HG03175 (cell line): ENCODE data around the gene ISLR2.

Experiments
- ATAC-seq: cut with Tn5 transposase; IDR thresholded peaks from one replicate; pipeline ENCODE4 v1.9.1; 2021; ENCODE audit warnings: mild to moderate bottlenecking, moderate library complexity; ENCODE audit not compliant: unreplicated experiment

The ISLR2 gene

DNA sequence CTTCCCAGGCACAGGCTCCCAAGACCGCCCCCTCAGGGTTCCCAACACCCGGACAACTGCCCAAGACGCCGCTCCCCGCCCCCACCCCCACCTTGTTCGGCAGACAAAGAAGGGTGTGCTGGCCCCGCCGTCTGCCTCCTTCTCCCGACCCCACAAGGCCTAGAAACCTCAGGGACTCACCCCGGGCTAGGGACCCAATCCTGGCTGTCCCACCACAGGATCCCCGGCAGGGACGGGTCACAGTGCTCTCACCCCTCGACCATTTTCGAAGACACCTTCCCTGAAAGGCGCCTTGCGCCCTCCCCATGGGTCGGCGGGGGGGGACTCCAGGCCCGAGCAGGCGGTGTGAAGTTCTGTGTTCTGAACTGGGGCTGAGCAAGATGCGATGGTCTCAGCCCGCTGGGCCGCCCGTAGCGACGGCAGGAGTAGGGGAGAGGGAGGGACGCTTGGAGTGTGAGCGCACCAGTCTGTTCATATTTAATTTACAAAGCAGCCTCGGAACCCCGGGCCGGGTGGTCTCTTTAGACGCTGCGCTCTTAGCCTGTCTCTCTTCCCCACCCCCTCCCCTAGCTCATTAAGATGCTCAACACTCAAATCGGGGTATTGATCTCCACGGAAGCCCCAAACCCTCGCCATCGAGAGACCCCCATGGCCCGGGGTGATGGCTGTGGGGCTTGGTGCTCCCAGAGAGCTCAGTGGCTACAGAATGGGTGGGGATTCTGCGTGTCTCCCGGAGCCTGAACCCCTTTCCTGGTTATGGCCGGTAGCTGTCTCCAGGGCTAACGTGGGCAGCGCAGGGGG is 1.4 kb upstream of the ISLR2 start:
- ATAC-seq: no peak

DNA sequence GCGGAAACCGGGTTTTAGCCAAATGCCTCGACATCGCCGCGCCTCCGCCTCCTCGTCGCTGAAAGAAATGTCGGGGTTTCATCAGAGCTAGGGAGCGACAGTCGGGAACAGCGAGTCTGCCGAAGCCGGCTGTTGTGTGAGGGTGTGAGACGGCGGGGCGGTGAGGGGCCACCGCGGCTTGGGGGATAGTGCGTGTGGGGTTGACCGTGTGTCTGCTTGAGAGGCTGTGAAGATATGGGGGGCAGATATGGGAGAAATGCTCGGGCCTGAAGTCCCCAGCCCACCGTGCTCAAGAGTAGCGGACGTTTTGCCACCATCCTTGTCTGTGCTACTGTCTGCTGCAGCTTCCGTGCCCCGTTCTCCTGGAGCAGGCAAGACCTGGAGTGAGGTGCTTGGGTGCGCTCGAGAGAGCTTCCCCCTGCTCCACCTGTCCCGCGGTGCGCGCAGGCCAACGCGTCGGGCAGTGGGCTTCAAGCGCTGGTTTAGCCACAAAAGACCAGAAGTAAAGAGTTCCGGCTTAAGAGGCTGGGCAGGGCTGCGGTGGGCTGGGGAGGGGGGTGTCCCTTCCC is 716 bp upstream of the ISLR2 start:
- no peak for ATAC-seq

DNA sequence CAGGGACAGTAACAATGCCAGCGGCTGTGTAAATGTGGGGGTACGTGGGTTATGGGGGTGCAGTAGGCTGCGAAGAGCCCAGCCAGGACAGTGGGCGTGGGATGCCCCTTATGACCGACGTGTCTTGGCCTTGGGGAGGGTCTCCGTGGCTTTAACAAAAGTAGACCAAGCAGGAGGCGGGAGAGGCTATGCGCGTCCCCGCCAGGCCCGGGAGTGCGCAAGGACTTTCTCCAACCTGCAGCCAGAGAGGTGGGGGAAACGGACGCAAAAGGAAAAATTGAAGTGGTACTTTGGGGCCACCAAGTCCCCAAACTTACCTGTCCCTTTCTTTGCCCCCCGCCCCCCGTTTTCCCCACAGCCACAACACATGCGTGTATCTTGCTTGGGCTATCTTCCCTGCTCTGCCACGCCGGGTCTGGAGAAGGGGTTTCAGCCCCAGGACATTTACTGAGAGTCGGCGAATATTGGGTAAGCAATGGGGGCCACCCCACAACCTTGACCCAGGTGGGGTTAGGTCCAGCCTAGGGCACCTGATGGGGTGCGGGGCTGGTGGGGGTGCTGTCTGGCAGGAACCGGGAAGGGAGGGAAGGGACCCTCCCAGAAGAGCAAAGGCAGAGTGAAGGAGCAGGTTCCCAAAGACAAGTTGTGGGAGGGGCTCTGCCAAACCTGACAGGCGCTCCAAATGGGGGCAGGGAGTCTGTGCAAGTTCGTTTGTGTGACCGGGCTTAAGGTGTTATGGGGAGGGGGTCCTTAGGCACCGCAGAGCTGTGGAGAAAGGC is 652 bp downstream of the ISLR2 start:
- no peak for ATAC-seq

DNA sequence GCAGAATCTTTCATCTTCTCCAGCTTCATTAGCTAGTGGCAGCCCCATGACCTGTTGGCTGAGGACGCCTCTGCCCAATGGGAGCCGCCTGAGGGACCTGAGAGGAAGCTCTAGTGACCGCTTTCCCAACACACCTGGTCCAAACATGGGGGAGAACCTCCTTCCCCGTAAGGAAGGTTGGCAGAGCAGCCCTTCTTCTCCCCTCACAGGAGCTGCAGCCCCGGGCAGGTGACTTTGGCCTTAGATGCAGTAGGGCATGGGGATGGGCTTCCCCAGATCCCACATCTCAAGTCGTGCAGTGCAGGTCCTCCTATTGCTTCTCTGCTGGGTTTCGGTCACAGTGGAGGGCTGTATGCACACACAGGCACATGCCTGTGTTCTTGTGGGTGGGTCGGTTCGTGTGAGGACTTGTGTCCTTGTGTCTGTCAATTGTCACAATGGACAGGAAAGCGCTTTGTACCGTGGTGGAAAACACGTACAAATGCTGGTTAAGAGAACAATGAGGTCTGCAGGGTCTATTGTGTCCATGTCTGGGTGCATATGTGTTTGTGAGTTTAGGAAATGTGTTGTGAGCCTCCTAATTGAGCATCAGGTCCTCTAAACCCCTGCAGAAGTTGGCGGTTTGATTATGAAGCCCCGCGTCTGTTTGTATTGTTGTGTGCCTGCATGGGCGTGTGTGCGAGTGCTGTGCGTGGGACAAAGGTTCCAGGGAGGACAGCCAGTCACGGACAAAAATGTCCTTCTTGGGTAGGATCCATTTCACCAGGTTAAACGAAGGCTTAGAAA is 1.4 kb downstream of the ISLR2 start:
- no peak for ATAC-seq

DNA sequence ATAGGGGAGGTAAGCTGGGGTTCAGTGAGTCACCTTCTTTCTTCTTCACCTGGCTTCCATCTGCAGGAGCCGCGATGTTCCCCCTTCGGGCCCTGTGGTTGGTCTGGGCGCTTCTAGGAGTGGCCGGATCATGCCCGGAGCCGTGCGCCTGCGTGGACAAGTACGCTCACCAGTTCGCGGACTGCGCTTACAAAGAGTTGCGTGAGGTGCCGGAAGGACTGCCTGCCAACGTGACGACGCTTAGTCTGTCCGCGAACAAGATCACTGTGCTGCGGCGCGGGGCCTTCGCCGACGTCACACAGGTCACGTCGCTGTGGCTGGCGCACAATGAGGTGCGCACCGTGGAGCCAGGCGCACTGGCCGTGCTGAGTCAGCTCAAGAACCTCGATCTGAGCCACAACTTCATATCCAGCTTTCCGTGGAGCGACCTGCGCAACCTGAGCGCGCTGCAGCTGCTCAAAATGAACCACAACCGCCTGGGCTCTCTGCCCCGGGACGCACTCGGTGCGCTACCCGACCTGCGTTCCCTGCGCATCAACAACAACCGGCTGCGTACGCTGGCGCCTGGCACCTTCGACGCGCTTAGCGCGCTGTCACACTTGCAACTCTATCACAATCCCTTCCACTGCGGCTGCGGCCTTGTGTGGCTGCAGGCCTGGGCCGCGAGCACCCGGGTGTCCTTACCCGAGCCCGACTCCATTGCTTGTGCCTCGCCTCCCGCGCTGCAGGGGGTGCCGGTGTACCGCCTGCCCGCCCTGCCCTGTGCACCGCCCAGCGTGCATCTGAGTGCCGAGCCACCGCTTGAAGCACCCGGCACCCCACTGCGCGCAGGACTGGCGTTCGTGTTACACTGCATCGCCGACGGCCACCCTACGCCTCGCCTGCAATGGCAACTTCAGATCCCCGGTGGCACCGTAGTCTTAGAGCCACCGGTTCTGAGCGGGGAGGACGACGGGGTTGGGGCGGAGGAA is 2.6 kb downstream of the ISLR2 start:
- ATAC-seq: no peak

DNA sequence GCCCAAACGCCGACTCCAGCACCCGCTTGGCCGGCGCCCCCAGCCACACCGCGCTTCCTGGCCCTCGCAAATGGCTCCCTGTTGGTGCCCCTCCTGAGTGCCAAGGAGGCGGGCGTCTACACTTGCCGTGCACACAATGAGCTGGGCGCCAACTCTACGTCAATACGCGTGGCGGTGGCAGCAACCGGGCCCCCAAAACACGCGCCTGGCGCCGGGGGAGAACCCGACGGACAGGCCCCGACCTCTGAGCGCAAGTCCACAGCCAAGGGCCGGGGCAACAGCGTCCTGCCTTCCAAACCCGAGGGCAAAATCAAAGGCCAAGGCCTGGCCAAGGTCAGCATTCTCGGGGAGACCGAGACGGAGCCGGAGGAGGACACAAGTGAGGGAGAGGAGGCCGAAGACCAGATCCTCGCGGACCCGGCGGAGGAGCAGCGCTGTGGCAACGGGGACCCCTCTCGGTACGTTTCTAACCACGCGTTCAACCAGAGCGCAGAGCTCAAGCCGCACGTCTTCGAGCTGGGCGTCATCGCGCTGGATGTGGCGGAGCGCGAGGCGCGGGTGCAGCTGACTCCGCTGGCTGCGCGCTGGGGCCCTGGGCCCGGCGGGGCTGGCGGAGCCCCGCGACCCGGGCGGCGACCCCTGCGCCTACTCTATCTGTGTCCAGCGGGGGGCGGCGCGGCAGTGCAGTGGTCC is 3.5 kb downstream of the ISLR2 start:
- ATAC-seq: no peak

DNA sequence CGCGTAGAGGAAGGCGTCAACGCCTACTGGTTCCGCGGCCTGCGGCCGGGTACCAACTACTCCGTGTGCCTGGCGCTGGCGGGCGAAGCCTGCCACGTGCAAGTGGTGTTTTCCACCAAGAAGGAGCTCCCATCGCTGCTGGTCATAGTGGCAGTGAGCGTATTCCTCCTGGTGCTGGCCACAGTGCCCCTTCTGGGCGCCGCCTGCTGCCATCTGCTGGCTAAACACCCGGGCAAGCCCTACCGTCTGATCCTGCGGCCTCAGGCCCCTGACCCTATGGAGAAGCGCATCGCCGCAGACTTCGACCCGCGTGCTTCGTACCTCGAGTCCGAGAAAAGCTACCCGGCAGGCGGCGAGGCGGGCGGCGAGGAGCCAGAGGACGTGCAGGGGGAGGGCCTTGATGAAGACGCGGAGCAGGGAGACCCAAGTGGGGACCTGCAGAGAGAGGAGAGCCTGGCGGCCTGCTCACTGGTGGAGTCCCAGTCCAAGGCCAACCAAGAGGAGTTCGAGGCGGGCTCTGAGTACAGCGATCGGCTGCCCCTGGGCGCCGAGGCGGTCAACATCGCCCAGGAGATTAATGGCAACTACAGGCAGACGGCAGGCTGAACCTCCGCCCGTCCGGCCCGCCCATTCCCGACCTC is 4.1 kb downstream of the ISLR2 start:
- no peak for ATAC-seq

DNA sequence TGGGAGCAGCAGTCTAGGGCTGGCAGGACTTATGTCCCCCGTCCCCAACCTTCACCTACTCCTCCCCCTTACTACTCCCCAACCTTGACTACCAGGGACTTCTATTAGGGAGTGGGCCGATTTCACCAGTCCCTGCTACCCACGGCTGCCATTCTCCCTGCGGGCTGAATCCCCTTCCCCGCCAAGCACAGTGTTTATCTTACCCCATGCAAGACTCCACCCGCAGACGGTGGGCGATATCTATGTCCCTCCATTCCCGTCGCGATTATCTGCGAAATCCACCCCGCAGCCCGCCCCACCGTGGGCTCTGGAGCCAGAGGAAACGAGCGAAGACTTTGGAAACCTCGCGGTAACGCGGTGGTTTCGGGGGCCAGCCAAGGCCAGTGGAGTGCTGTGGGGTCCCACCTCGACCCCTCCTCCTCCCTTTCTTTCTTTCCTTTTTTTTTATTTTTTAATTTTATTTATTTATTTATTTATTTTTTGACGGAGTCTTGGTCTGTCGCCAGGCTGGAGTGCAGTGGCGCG is 4.7 kb downstream of the ISLR2 start:
- no peak for ATAC-seq

DNA sequence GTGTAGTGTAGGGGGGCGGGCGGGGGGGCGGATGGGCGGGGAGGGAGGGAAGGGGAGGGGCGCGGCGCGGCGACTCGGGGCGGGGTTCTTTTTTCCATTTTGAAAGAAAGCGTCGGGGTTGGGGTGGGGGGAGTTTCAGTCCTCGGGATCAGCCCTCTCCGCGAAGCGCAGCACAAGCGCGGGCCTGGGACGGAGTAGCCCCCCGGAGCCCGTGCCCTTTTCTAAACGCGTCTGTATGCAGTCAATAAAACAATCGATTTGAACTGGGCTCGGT is 6.1 kb downstream of the ISLR2 start:
- no peak for ATAC-seq

DNA sequence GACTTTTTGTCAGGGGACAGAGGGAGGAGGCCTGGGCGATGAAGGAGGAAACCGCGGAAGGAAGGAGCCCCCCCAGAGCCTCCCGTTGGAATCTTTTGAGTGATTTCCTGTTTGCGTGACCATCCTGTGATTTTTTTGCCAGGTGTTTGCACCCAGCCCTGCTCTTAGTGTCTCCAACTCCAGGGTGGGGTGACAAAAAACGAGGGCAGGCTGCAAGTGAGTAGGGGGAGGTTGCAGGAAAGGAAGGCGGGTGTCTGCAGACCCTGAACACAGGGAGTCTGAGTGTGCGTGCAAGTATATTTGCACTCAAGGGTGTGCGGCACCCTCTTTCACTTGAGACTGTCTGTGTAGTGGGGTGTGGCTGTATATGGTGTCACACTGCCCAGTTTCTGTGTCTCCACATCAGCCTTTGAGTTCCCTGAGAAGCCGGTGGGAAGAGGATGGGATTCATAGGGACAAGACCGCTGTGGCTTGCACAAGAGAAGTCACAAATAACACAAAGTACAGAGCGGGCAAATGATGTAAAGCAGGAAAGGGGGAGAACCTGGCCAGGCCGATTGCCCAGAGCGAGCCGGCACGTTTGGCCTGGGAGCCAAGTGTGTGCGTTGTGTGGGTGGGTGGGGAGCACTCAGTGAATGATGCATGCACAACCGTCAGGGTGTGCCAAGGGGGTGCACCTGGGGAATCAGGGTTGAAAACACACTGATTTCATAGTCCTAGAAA is 6.6 kb downstream of the ISLR2 start:
- ATAC-seq: no peak

DNA sequence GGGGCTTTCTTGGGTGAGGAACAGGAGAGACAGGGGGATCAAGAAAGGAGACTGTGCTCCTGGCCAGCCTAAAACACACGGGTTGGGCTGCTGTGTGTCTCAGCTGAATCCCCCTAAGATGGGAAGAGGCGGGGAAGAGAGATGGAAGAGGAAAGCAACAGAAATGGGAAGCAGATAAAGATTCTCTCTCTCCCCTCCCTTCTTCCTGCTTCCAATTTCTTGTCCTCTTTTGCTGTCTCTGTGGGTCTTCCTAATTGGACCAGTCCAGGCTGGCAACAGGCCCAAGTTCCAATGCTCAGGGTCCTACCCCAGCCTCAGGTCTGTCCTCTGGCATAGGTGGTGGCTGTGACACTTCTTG is 7.1 kb downstream of the ISLR2 start:
- no peak for ATAC-seq

DNA sequence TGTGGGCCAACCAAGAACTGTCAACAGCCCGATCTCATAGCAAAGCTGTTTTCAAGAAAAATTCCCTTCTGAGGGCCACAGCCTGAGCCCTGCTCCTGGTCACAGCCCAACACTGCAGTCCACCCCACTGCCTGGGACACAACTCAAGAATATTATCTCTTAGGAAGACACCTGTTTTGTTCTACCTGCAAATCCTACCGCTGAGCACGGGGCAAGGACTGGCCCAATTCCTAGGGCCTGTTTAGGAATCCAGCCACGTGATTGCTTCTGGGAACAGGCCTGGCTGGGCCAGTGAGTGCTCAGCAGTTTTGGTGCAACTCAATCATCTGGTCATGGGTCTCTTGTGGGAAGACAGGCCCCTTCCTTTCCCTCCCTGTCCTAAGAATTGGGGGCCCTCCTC is 8.3 kb downstream of the ISLR2 start:
- ATAC-seq: no peak

DNA sequence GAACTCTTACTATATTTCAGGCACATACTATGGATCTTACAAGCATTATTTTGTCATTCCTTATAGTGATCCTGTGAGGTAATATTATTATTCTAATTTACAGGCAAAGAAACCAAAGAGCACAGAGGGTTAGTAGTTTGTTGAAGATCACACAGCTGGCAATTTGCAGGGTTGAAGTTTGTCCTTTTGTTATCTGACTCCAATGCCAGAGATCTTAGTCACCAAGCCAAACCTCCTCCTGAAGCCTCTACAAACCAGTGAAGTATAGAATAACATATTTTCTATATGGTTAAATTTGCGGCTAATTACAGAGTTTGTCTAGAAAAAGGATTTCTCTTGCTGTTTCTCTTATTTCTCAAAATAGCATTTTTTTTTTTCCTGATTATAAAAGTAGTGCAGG is 11.2 kb downstream of the ISLR2 start:
- no peak for ATAC-seq

DNA sequence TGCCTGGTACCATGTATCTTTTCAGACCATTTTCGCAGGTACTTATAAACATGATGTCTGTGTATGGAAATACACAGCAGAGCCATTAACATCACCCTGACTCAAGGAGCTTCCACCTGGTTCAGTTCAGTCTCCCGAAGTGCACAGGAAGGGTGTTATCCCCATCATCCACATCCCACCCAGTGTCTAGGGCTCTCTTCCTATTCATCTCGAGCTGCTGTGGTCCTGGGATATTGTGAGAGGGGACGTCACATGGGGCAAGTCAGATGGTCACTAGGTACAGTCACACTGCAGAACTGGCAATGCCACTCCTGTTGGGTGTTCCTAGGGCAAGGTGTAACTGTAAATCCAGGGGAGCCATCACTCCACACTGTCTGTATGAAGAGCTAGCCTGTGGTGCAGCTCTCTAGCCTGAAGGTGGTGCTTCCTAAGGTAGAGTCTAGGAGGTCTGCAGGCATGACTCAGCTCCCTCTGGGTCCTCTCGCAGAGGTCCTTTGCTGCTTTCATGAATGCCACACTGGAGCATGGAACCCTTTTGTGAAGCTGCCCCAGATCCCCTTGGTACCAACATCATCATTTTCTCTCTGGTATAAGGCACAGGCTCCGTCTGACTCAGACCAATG is 13.9 kb downstream of the ISLR2 start:
- ATAC-seq: no peak

DNA sequence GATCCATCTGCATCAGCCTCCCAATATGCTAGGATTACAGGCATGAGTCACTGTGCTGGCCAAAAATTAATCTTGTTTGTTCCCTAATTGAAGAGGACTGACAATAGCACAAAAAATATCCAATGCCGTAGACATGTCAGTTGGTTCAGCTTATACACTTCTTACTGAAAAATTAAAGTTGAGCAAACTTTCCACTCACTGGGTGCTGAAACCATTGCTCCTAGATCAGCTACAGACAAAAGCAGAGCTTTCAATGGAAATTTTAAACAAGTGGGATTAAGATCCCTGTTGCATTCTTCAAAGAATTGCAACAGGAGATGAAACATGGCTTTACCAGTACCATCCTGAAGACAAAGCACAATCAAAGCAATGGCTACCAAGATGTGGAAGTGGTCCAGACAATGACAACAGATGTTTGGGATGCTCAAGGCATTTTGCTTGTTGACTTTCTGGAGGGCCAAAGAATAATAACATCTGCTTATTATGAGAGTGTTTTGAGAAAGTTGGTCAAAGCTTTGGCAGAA is 16.0 kb downstream of the ISLR2 start:
- no peak for ATAC-seq

DNA sequence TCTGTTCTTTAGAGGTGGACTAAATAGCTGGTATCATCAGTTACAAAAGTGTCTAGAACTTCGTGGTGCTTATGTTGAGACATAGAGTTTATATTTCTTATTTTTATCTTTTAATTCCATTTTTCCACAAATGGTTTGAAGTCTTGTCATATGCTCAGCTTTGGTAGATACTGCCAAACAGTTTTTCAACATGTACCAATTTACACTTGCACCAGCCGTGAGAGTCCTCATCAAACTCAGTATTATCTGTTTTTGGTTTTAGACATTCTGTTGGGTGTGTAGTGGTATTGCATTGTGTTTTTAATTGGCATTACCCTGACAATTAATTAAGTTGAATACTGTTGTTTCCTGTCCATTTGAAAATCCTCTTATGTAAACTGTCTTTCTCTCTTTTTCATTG is 16.7 kb downstream of the ISLR2 start:
- ATAC-seq: no peak

DNA sequence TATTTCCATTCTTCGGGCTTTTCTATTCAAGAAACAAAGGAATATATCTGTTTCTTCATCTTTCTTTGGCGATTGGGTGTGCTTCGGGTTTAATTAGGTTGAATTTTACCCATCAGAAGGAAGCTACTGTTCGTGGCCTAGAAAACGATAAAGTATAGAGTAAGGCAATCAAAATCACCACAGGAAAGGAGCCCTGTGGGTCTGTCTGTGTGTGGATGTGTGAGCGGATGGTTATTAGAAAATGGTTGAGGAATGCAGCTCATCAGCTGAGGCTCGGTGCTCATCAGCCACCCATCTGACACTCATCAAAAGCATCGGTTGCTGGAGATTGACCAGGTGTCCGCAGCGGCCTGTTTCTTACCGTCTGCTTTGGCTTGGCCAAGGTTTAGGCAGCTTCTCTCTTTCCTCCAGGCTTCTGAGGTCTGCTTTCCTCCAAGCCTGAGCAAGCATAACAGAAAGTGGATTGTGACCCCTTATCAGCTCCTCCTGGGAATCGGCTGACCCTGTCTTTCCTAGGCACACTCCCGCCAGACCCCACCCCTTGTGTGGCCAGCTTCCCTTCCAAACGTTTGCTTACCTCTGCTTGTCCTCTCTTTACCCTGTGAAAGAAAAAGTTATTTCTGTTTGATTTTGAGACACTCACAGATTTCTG is 25.5 kb downstream of the ISLR2 start:
- ATAC-seq: no peak
